Measurements from ENCODE around the gene ZMYND15.

Gene ZMYND15

GRCh38 chr17:4742629-4743028, 3.0 kb downstream of the ZMYND15 start:
- DNase-seq (ENCODE audit: low spot score) = no peak

GRCh38 chr17:4743216-4743615, 3.6 kb downstream of the ZMYND15 start:
- no peak for DNase-seq (ENCODE audit: low spot score)

GRCh38 chr17:4743898-4744297, 4.3 kb downstream of the ZMYND15 start:
- DNase-seq (ENCODE audit: low spot score) = no peak

GRCh38 chr17:4744999-4745969, 5.7 kb downstream of the ZMYND15 start:
- no peak for DNase-seq (ENCODE audit: low spot score)

GRCh38 chr17:4747847-4748246, 8.2 kb downstream of the ZMYND15 start:
- no peak for DNase-seq (ENCODE audit: low spot score)

- DNase-seq (ENCODE audit: low spot score) = no peak
Measured at GRCh38 chr17:4748686-4749085, 9.1 kb downstream of the ZMYND15 start.

GRCh38 chr17:4750606-4751005, 11.0 kb downstream of the ZMYND15 start:
- DNase-seq (ENCODE audit: low spot score) = no peak

GRCh38 chr17:4751932-4752331, 12.3 kb downstream of the ZMYND15 start:
- DNase-seq (ENCODE audit: low spot score) = no peak

- no peak for DNase-seq (ENCODE audit: low spot score)
Measured at GRCh38 chr17:4753392-4753791, 13.8 kb downstream of the ZMYND15 start.

- no peak for DNase-seq (ENCODE audit: low spot score)
Measured at GRCh38 chr17:4759776-4760236, 20.2 kb downstream of the ZMYND15 start.

- no peak for DNase-seq (ENCODE audit: low spot score)
Measured at GRCh38 chr17:4764595-4764994, 25.0 kb downstream of the ZMYND15 start.

GRCh38 chr17:4766201-4766600, 26.6 kb downstream of the ZMYND15 start:
- DNase-seq (ENCODE audit: low spot score) = no peak

- DNase-seq (ENCODE audit: low spot score) = no peak
Measured at GRCh38 chr17:4766723-4767122, 27.1 kb downstream of the ZMYND15 start.

- no peak for DNase-seq (ENCODE audit: low spot score)
Measured at GRCh38 chr17:4768298-4768697, 28.7 kb downstream of the ZMYND15 start.

- DNase-seq (ENCODE audit: low spot score) = no peak
Measured at GRCh38 chr17:4769628-4770027, 30.0 kb downstream of the ZMYND15 start.

GRCh38 chr17:4771519-4772234, 32.0 kb downstream of the ZMYND15 start, which contains the start of gene TM4SF5:
Gene TM4SF5 (plus strand): TSS chr17:4771886. CDS start chr17:4771923, 37 bp downstream.
- DNase-seq (ENCODE audit: low spot score) = no peak

- DNase-seq (ENCODE audit: low spot score) = no peak
Measured at GRCh38 chr17:4772235-4772613, 32.6 kb downstream of the ZMYND15 start.

GRCh38 chr17:4777969-4778760, 38.5 kb downstream of the ZMYND15 start:
- no peak for DNase-seq (ENCODE audit: low spot score)

GRCh38 chr17:4780325-4780955, 40.8 kb downstream of the ZMYND15 start:
- no peak for DNase-seq (ENCODE audit: low spot score)

GRCh38 chr17:4782652-4783051, 43.0 kb downstream of the ZMYND15 start:
- no peak for DNase-seq (ENCODE audit: low spot score)

GRCh38 chr17:4785311-4786105, 45.9 kb downstream of the ZMYND15 start:
- no peak for DNase-seq (ENCODE audit: low spot score)
